Measurements from ENCODE around the gene EEF2K. TPM values are rescaled to one million over a fixed set of nuclear protein-coding genes. Genes with fewer than 3 reads are reported as not detected.

Gene EEF2K
- total RNA-seq, 1 experiment from 2014 or later: 31.0 TPM

DNA sequence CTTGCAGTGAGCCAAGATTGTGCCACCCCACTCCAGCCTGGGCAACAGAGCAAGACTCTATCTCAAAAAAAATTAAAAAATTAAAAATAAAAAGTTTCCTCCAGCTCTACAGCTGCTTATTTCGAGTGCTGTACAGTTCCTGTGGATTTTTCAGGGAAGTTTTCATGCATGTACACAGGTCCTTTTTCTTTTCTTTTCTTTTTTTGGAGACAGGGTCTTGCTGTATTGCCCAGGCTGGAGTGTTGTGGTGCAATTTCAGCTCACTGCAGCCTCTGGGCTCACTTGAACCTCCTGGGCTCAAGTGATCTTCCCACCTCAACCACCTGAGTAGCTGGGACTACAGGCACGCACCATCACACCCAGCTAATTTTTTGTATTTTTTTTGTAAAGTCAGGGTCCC lies 15.9 kb downstream of the EEF2K start:
- Histone ChIP-seq H3K4me1 (ENCODE audit: control insufficient read depth in 1 of 2, insufficient read depth in 2 of 2, low read length in 2 of 2) (peaks cover 0 to 6% of the 10 kb centered on the region in 2 experiments; a peak in 2 of 4 replicates), H3K9ac (ENCODE audit: low read length) (no peak overlapping the region), H4K20me1 (ENCODE audit: insufficient read depth) (no peaks in the 10 kb centered on the region), H3K4me3 (replicated peaks in 1 of 2; ENCODE audit: low read depth in 1 of 2, low read length in 2 of 2) (no peak overlapping the region), H3K36me3 (ENCODE audit: control insufficient read depth in 1 of 2, insufficient read depth in 2 of 2, low read length in 2 of 2) (0 out of 4 replicates have a peak, but pooled peaks cover under 1 to 7% of the 10 kb centered on the region in 2 experiments), H3K27me3 (ENCODE audit: insufficient read depth, low read length) (no peaks in the 10 kb centered on the region), H3K9me2 (ENCODE audit: insufficient read depth) (no peaks in the 10 kb centered on the region), H3K27ac (ENCODE audit: low read depth, low read length) (no peak overlapping the region), H3K9me3 (ENCODE audit: control insufficient read depth in 1 of 2, insufficient read depth in 1 of 2, low read depth in 1 of 2, low read length in 2 of 2) (no peaks in the 10 kb centered on the region), H3K4me2 (ENCODE audit: low read length) (no peak overlapping the region), H3K79me2 (ENCODE audit: insufficient read depth, low read length) (peaks cover 37% of the 10 kb centered on the region; the same call in 1 of the 2 replicates), H2AFZ (ENCODE audit: low read depth, low read length, poor library complexity, severe bottlenecking) (no peak overlapping the region)
- CTCF ChIA-PET: no interaction called here
- DNase-seq (ENCODE audit: low read depth, low spot score): no peak
- no TSS peak for BruUV-seq (replicated peaks)
- POLR2A ChIA-PET: no interaction called here
- ATAC-seq: no peak
- RAD21 ChIA-PET (ENCODE audit: low non-redundant PET in 1 of 2, low total read pairs in 2 of 2, uncharacterized antibody in 2 of 2, unreplicated experiment in 2 of 2): no interaction called here
- no peak for TF ChIP-seq EGR1 (IDR thresholded peaks at IDR 0.05; ENCODE audit: low read depth)
- TF ChIP-seq, protein P1, sequence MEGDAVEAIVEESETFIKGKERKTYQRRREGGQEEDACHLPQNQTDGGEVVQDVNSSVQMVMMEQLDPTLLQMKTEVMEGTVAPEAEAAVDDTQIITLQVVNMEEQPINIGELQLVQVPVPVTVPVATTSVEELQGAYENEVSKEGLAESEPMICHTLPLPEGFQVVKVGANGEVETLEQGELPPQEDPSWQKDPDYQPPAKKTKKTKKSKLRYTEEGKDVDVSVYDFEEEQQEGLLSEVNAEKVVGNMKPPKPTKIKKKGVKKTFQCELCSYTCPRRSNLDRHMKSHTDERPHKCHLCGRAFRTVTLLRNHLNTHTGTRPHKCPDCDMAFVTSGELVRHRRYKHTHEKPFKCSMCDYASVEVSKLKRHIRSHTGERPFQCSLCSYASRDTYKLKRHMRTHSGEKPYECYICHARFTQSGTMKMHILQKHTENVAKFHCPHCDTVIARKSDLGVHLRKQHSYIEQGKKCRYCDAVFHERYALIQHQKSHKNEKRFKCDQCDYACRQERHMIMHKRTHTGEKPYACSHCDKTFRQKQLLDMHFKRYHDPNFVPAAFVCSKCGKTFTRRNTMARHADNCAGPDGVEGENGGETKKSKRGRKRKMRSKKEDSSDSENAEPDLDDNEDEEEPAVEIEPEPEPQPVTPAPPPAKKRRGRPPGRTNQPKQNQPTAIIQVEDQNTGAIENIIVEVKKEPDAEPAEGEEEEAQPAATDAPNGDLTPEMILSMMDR (IDR thresholded peaks at IDR 0.05 in 2 of 3, conservative IDR thresholded peaks at IDR 0.05 in 1 of 3; ENCODE audit: borderline replicate concordance in 1 of 3, insufficient read depth in 1 of 3, low read depth in 2 of 3, low read length in 2 of 3): no peak
- no peak for TF ChIP-seq JUND (IDR thresholded peaks at IDR 0.05)
- TF ChIP-seq ZNF274 (IDR thresholded peaks at IDR 0.05; ENCODE audit: low read depth, low read length): no peak
- no peak for TF ChIP-seq YY1 (IDR thresholded peaks at IDR 0.05; ENCODE audit: extremely low read depth, insufficient replicate concordance, low read depth, low read length)
- no peak for TF ChIP-seq EZH2phosphoT487 (IDR thresholded peaks at IDR 0.05; ENCODE audit: borderline replicate concordance)
- TF ChIP-seq POLR2A (IDR thresholded peaks at IDR 0.05; ENCODE audit: borderline replicate concordance, extremely low read depth, insufficient read depth, insufficient read length): no peak
- TF ChIP-seq SIN3A (IDR thresholded peaks at IDR 0.05; ENCODE audit: low read depth): no peak
- TF ChIP-seq EZH2 (IDR thresholded peaks at IDR 0.05): no peak
- TF ChIP-seq, protein P2, sequence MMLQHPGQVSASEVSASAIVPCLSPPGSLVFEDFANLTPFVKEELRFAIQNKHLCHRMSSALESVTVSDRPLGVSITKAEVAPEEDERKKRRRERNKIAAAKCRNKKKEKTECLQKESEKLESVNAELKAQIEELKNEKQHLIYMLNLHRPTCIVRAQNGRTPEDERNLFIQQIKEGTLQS (IDR thresholded peaks at IDR 0.05): no peak
- TF ChIP-seq TCF7L2 (IDR thresholded peaks at IDR 0.05; ENCODE audit: borderline replicate concordance, extremely low read depth, insufficient read depth, insufficient read length): no peak
- TF ChIP-seq RAD21 (IDR thresholded peaks at IDR 0.05; ENCODE audit: low read depth): no peak
- TF ChIP-seq, protein P3, sequence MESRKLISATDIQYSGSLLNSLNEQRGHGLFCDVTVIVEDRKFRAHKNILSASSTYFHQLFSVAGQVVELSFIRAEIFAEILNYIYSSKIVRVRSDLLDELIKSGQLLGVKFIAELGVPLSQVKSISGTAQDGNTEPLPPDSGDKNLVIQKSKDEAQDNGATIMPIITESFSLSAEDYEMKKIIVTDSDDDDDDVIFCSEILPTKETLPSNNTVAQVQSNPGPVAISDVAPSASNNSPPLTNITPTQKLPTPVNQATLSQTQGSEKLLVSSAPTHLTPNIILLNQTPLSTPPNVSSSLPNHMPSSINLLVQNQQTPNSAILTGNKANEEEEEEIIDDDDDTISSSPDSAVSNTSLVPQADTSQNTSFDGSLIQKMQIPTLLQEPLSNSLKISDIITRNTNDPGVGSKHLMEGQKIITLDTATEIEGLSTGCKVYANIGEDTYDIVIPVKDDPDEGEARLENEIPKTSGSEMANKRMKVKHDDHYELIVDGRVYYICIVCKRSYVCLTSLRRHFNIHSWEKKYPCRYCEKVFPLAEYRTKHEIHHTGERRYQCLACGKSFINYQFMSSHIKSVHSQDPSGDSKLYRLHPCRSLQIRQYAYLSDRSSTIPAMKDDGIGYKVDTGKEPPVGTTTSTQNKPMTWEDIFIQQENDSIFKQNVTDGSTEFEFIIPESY (IDR thresholded peaks at IDR 0.05; ENCODE audit: extremely low read depth, insufficient replicate concordance, low read length): no peak
- intact Hi-C loops (cut with micrococcal nuclease): no loop called here
